Mesothelial cell of epicardium (in vitro differentiated cells): ENCODE measurements around the gene KIF21B. TPM values are rescaled to one million over a fixed set of nuclear protein-coding genes. Genes with fewer than 3 reads are reported as not detected.
A peak's percentile ranks its signal among the peaks of the same experiment; 100 is the strongest.

Source experiments
- DNase-seq, 2 experiments: peaks; one replicate each; pipeline ENCODE4 v3.0.0; 2021; ENCODE audit warnings: low spot score in 2 of 2; ENCODE audit not compliant: unreplicated experiment in 2 of 2
- H3K27ac Mint-ChIP-seq: 2 replicates; pipeline ENCODE4 v1.8.0; 2021; ENCODE audit warnings: mixed read lengths
- H3K27me3 Mint-ChIP-seq: 2 replicates; pipeline ENCODE4 v1.8.0; 2021; ENCODE audit warnings: low read depth, mixed read lengths
- H3K36me3 Mint-ChIP-seq: 2 replicates; pipeline ENCODE4 v1.8.0; 2021; ENCODE audit warnings: mixed read lengths
- H3K4me1 Mint-ChIP-seq: 2 replicates; pipeline ENCODE4 v1.8.0; 2021; ENCODE audit warnings: mixed read lengths
- H3K4me3 Mint-ChIP-seq: 2 replicates; pipeline ENCODE4 v1.8.0; 2021; ENCODE audit warnings: mild to moderate bottlenecking, moderate library complexity, mixed read lengths
- H3K9me3 Mint-ChIP-seq: 2 replicates; pipeline ENCODE4 v1.8.0; 2021; ENCODE audit warnings: mixed read lengths
- CTCF ChIP-seq: fragments of 200-600 bp; sonication (generic); IDR thresholded peaks from one replicate; pipeline ENCODE4 v1.5.0; 2021; ENCODE audit warnings: antibody characterized with exemption; ENCODE audit not compliant: unreplicated experiment
- total RNA-seq: library from RNA; stranded (reverse); gene quantifications from 3 replicates; pipeline ENCODE4 v1.2.1, GENCODE V29; 2021

The KIF21B gene
- total RNA-seq, 1 donor from 2014 or later, result 7.0 TPM

- Mint-ChIP-seq H3K9me3 (no peaks in the 10 kb centered on the region), H3K36me3 (no peaks in the 10 kb centered on the region), H3K27me3 (peaks cover 20% of the 10 kb centered on the region), H3K27ac (no peak overlapping the region), H3K4me3 (no peak overlapping the region), H3K4me1 (peaks cover 2% of the 10 kb centered on the region)
- no peak for TF ChIP-seq CTCF
- DNase-seq, result no peak
Measured at GRCh38 chr1:201044119-201044518, 20.6 kb upstream of the KIF21B start.

- no peaks in the 10 kb centered on the region for H3K36me3 Mint-ChIP-seq
- H3K27me3 Mint-ChIP-seq, result peaks cover 16% of the 10 kb centered on the region
- peaks cover 2% of the 10 kb centered on the region for H3K4me1 Mint-ChIP-seq
- no peak overlapping the region for H3K4me3 Mint-ChIP-seq
- H3K27ac Mint-ChIP-seq, result no peak overlapping the region
- peak; percentile 86 for TF ChIP-seq CTCF
- no peaks in the 10 kb centered on the region for H3K9me3 Mint-ChIP-seq
- DNase-seq, result peak in 1 of 2 experiments; percentile 67
Measured at GRCh38 chr1:201042779-201043461, 19.4 kb upstream of the KIF21B start.

- no peaks in the 10 kb centered on the region for H3K36me3 Mint-ChIP-seq
- TF ChIP-seq CTCF, result no peak
- no peaks in the 10 kb centered on the region for H3K9me3 Mint-ChIP-seq
- DNase-seq, result no peak
- H3K4me3 Mint-ChIP-seq, result no peak overlapping the region
- H3K27ac Mint-ChIP-seq, result no peak overlapping the region
- H3K4me1 Mint-ChIP-seq, result peaks cover 2% of the 10 kb centered on the region
- peaks cover 12% of the 10 kb centered on the region for H3K27me3 Mint-ChIP-seq
Measured at GRCh38 chr1:201041011-201041410, 17.5 kb upstream of the KIF21B start.

- no peak overlapping the region for H3K4me3 Mint-ChIP-seq
Measured at GRCh38 chr1:201039876-201040275, 16.4 kb upstream of the KIF21B start.

GRCh38 chr1:201039418-201039817 is 15.9 kb upstream of the KIF21B start:
- Mint-ChIP-seq H3K9me3 (no peaks in the 10 kb centered on the region), H3K27me3 (peaks cover 7% of the 10 kb centered on the region), H3K27ac (no peak overlapping the region), H3K4me1 (peaks cover 2% of the 10 kb centered on the region), H3K4me3 (no peak overlapping the region), H3K36me3 (no peaks in the 10 kb centered on the region)
- no peak for DNase-seq
- no peak for TF ChIP-seq CTCF

More at GRCh38 chr1:201039876-201040275, 16.4 kb upstream of the KIF21B start:
- no peak for TF ChIP-seq CTCF
- peaks cover 8% of the 10 kb centered on the region for H3K27me3 Mint-ChIP-seq
- no peaks in the 10 kb centered on the region for H3K36me3 Mint-ChIP-seq
- H3K4me1 Mint-ChIP-seq, result peaks cover 2% of the 10 kb centered on the region
- no peak overlapping the region for H3K27ac Mint-ChIP-seq
- no peaks in the 10 kb centered on the region for H3K9me3 Mint-ChIP-seq
- no peak for DNase-seq
